GM19099 (cell line): ENCODE results near the gene SRC.

Experiments used
- POLR2A ChIP-seq: IDR thresholded peaks from 3 replicates; pipeline ENCODE4 v1.6.1; 2011; ENCODE audit warnings: low read depth; ENCODE audit not compliant: insufficient read length; ENCODE audit errors: extremely low read depth

Gene SRC

DNA sequence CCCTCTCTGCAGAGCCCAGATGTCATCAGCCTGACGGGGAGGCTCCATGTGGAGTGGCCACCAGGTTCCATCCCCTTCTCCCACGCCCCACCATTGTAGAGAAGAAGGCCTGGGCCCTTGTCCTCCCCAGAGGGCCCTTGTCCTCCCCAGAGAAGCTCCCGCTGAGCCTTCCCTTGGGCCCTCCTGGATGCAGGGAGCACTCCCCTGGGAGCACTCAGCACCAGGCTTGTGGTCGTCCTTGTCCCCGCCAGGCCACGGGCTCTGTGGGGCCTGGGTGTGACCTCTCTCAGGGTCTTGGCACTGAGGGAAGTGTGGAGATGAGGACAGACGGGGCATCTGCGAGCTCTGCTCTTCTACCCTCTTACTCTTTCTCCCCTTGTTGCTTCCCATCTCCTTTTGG is 91.7 kb downstream of the SRC start:
- no peak for TF ChIP-seq POLR2A

DNA sequence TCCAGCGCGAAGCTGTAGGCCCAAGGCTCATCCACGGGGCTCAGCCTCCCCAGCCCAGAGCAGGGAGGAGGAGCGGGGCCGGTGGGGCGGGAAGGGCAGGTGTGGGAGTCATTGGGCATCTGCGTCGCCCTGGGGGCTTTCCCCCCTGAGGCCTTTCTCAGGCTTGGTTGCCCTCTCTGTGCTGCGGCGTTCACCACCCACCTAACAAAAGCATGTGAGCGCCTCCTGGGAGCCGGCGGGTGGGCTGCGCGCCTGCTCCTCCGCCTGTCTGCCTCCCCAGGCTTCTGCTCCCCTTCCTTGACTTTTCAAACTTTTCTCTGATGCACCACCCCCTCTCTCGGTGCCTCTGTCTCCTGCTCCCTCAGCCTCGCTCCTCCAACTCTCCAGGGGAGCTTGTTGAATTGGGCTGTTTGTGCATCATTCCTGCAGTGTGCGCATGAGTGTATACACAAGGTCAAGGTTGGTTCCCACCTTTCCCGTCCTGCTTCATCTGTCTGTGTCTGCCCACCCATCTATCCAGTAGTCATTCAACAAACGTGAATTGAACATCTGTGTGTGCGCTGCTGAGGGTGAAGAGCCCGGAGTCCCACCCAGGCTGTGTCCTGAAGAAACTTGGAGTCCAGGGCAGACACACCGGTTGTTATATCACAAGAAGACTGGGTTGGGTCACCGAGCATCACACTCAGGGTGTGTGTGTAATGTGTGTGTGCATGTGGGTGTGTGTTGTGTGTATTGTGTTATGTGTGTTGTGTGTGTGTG is 92.7 kb downstream of the SRC start:
- no peak for TF ChIP-seq POLR2A

DNA sequence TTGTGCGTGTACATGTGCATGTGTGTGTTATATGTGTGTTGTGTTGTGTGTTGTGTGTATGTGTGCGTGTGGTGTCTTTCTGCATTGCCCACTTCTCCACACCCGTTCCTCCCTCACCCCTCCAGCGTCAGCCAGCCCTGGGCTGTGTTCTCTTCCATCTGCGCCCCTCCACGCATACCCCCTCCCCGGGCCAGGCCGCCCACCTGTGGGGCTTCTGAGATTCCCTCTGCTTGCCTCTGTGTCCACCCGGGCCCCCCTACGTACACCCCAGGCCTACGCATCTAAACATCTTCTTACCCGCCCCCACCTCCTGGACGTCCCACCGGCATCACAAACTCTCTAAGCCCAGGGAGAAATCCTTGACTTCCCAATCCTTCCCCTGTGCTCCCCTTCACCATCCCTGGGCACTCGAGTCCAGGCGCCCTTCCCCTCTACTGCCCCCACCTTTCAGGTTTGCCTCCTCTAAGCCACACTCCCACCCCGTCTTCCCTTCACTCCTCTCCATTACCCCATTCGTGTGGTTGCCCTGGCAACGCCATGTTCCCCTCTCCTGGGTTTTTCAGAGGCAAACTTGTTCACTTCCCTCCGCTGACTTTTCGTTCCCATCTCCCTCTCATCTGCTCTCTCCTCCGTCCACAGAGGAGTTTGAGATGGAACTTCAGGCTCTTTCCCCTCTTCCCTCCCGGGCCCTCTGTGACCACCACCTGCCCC is 93.4 kb downstream of the SRC start:
- TF ChIP-seq POLR2A, result no peak

DNA sequence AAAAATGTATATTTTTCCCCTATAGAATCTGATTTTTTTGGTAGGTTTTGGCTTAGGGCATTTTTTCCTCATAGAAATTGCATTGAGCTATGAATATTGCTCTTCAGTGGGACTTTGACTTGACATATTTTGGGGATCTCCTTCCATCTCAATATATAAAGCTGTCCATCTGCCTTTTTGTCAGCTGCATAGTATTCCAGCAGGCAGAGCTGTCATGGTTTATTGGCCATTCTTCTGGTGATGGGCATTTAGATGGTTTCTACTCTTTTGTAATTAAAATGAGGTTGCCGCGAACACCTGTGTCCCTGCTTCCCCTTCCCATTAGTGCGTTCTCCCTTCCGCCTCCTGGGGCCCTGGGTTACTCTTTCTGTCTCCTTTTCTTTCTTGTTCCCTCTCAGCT is 95.1 kb downstream of the SRC start:
- no peak for TF ChIP-seq POLR2A

DNA sequence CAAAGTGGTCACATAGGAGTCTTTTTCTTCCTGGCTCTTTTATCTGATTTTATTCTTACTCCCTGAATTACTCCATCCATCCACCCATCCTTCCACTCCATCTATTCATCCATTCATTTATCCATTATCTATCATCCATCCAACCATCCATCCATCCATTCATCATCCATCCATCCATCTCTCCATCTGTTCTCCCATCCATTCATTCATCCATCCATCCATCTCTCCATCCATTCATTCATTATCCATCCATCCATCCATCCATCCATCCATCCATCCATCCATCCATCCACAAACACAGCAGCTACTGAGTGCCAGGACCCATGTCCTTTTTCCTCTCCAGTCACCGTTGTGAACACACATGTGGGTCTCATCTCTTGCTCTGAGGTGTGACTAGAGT is 96.6 kb downstream of the SRC start:
- no peak for TF ChIP-seq POLR2A

DNA sequence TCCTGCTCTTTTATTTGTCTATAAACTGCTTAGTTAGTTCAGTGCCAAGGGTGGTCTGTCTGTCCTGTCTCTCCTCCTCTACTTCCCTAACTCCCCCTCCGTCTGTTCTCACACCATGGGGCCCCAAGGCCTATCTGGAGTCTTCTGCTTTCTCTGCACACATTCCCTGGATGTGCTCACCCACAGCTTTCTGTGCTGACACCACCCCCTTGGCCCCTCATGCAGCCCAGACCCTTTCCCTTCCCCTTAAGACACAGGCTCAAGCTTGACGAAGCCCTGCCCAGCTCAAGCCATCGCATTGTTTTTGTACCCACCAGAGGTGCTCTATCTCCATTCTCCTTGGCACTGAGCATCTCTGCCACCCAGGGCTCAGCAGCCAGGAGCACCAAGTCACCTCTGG is 97.0 kb downstream of the SRC start:
- TF ChIP-seq POLR2A, result no peak

DNA sequence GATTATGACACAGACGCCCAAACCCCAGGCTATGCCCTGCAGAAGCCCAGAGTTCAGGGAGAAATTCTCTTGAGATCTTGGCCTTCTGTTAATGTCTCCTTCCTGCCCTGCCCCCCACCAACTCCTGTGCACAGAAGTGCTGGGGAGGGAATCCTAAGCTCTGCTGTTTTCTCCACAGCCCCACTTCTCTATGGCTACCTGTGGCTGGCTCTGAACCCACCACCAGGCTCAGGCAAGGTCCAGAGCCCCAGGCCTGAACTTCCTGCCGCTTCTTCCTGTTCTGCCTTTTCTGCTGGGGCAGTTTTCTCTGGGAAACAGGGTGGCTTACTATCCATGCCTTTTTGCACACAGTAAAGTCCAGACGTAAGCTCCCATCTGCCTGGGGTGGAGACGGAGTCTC is 97.7 kb downstream of the SRC start:
- no peak for TF ChIP-seq POLR2A

DNA sequence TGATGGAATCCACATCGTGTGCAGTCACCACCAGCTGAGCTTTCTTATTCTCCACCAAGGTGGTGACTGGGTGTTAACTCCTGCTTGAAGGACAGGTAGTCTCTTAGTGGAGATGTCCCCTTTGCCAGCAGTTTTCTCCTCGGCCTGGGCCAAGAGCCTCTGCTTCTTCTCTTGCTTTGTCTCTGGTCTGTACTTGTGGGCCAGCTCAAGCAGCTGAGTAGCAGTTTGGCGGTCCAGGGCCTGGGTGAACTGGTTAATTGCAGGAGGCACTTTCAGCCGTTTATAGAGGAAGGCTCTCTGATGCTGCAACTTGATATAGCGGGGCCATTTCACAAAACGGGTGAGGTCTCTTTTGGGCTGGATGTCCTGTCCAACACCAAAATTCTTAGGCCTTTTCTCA is 99.1 kb downstream of the SRC start:
- no peak for TF ChIP-seq POLR2A

DNA sequence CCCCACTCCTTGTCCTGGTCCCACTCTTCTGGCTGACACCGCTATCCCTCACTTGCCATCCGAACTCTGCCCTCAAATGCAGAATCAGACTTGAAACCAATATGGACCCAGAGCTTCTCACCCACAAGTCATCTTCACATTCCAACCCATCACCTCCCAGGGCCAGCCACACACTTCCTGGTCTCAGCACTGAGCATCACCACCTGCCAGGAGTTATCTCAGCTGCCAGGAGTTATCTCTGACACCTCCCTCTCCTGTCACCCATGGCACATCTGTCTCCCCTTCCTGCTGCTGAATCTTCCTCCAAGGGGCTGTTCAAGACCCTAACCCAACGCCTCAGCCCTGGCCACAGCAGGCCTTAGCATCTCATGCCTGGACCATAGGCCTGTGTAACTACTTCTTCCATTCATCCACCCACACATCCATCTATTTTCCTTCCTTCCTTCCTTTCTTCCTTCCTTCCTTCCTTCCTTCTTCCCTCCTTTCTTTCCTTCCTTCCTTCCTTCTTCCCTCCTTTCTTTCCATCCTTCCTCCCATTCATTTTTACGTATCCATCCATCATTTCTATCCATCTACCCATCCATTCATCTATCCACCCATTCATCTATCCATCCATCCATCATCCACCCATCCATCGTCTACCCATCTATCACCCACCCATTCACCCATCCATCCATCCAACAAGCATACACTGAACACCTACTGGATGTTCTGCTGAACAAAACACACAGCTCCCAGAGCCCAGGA is 100.5 kb downstream of the SRC start:
- no peak for TF ChIP-seq POLR2A

DNA sequence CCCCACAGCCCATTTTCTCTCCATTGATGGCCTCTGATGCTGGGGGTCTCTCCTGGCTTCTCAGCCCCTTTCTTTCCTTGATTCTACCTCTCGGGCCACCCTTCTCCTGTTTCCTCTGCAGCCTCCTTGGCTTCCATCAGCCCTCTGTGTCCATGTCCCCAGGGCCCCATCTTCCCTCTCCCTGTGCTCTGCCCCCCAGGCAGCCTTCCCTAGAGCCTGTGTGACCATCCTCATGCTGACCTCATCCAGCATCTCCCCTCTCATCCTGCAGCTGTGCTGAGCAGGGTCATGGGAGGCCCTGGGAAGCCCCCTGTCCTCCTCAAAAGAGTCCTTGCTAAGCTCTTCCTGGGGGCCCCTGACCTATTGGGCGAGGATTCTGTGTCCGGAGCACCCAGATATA is 101.7 kb downstream of the SRC start:
- TF ChIP-seq POLR2A, result no peak

DNA sequence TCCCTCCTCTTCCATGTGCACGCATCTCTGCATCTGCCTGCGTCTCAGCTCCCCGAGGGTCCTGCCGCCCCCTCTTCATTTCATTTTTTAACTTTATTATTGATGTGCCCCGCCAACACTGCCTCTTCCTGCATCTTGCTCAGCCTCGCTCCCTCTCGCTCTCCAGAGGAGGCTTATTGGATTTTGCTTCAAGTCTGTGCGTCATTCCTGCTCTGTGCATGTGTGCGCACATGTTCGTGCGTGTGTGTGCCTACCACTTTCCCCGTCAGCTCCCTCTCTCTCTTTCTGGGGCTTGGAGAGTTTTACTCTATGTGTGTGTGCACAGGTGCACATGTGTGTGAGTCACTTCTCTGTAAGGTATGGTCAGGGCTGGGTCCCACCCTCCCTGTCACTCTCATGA is 103.3 kb downstream of the SRC start:
- no peak for TF ChIP-seq POLR2A

DNA sequence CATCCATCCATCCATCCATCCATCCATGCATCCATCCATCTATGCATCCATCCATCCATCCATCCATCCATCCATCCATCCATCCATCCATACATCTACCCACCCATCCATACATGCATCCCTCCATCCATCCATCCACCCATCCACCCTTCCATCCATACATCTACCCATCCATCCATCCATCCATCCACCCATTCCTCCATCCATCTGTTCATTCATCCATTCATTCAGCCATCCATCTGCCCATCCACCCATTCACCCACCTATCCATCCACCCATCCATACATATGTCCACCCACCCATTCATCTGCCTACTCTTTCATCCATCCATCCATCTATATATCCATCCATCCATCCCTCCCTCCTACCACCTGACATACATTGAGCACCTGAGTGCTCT is 104.4 kb downstream of the SRC start:
- TF ChIP-seq POLR2A, result no peak

DNA sequence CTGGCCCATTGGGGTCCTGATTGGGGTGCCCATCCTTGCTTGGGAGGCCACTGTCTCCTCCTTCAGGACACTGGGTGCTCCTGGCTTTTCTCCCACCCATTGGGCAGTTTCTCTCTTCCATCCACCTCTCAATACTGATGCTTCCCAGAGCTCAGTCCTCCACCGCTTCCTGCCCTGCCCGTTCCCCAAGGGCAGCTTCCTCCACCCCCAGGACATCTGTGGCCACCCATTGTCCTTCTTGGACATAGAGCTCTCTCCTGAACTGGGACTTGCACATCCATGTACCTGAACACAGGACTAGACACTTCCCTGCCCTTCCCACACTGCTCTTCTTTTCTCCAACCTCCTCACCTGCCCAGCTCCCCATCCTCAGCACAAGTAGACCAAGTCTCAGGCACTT is 105.7 kb downstream of the SRC start:
- no peak for TF ChIP-seq POLR2A

DNA sequence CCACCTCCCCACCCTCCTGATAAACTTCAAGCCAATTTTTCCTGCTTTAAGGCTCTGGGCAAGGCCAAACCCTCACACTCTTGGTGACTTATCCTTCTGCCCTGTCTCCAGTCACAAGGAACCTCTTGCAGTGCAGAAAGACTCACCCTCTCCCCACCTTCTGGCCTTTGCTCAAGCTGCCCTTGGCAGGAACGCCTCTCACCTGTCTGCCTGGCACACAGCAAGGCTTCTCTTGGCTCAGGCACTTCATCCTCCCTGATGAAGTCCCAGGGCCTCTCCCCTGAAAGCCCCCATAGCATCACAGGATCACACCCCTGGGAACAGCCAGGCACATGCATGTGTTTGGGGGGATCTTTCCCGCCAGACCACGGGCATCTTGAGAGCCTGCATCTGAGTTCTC is 106.3 kb downstream of the SRC start:
- TF ChIP-seq POLR2A, result no peak

DNA sequence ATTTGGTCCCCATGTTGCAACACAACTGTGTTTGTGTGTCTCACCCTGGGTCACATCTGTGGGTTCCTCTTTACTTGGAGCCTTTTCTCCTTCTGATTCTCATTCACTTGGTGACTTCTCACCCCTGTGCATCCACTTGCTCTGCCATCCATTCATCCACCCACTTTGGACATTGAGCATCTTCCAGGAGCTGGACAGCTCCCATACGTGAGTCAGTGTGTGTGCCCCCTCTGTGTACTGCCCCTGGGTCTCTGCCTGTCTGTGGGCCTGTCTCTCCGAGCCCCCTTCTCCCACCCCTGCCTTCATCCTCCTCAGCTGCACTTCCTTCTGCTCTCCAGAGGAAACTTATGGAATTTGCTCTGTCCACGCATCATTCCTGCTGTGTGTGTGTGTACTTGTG is 107.3 kb downstream of the SRC start:
- TF ChIP-seq POLR2A, result no peak

DNA sequence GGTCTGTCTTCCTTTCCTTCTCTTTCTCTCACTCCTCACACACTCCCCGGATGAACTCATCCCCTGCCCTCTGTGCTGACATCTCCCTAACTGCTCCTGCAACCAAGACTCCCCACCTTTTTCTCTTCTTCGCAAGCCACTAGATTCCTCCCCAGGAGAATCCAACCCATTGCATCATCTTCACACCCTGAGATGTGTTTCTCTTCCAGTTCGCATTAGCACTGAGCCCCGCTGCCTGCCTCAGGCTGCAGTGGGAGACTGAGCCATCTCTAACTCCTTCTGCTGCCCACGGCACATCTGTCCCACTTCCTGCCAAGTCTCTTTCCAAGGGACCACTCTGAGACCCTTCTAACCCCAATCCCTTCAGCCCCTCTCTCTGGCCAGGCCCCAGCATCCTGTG is 107.9 kb downstream of the SRC start:
- TF ChIP-seq POLR2A, result no peak
